SH-SY5Y (cell line): ENCODE measurements around the gene DMXL1.

Experiments used
- GATA2 ChIP-seq: IDR thresholded peaks from 2 replicates; pipeline ENCODE4 v1.6.1; 2011; ENCODE audit warnings: mild to moderate bottlenecking, low read depth, low read length
- GATA3 ChIP-seq: IDR thresholded peaks from 2 replicates; pipeline ENCODE4 v1.6.1; 2011; ENCODE audit warnings: low read depth, mild to moderate bottlenecking, low read length, moderate library complexity

- TF ChIP-seq GATA3 (no peak), GATA2 (no peak)
Measured at GRCh38 chr5:119292701-119293515, 222.0 kb downstream of the DMXL1 start.
